ENCODE data around the gene AP1S1.

DNA sequence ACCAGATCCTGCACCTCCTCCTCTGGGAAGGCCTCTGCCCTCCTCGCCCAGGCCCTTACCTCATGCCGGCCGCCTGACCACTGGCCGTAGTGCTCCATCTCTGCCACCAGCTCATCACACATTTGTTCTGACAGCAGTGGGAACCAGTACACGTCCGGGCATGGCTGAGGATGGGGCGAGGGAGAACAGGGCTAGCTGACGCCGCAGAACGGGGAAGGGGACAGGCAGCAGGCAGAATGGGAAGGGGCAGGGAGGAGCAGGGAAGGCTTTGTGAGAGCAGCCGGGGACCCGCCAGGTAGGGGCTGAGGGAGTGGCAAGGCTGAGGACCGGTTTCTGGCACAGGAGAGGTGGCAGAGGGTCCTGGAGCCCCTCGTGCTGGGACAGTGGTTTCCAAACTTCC, 54.5 kb downstream of the AP1S1 start:
- TF ChIP-seq EZH2 (IDR thresholded peaks at IDR 0.05; ENCODE audit: low read length): no peak
- TF ChIP-seq, protein P1, sequence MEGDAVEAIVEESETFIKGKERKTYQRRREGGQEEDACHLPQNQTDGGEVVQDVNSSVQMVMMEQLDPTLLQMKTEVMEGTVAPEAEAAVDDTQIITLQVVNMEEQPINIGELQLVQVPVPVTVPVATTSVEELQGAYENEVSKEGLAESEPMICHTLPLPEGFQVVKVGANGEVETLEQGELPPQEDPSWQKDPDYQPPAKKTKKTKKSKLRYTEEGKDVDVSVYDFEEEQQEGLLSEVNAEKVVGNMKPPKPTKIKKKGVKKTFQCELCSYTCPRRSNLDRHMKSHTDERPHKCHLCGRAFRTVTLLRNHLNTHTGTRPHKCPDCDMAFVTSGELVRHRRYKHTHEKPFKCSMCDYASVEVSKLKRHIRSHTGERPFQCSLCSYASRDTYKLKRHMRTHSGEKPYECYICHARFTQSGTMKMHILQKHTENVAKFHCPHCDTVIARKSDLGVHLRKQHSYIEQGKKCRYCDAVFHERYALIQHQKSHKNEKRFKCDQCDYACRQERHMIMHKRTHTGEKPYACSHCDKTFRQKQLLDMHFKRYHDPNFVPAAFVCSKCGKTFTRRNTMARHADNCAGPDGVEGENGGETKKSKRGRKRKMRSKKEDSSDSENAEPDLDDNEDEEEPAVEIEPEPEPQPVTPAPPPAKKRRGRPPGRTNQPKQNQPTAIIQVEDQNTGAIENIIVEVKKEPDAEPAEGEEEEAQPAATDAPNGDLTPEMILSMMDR (optimal IDR thresholded peaks at IDR 0.05 in 1 of 3, IDR thresholded peaks at IDR 0.05 in 1 of 3, conservative IDR thresholded peaks at IDR 0.05 in 1 of 3; ENCODE audit: extremely low read depth in 1 of 3, insufficient read depth in 2 of 3, low read length in 3 of 3): no peak

Measured in keratinocyte (primary cell).